Stimulated activated naive B cell treated with anti-CD40 and anti-IgM and Interleukin-4, amounts not matched to agents 10 μg/mL and 1 μg/mL and 100 μg/mL, for 72 hours (primary cell): ENCODE data around the gene BANK1.

Source experiments
- ATAC-seq, 2 donors: fragments of 150-1000 bp; cut with Tn5 transposase; replicated peaks; 2 replicates each; pipeline ENCODE4 v1.10.0; 2021; ENCODE audit warnings: moderate library complexity in 1 of 2
- DNase-seq: peaks from one replicate; pipeline ENCODE4 v3.0.0; 2021
- H3K27ac Mint-ChIP-seq: one replicate; pipeline ENCODE4 v1.8.0; 2022; ENCODE audit warnings: mild to moderate bottlenecking, mixed read lengths
- H3K27me3 Mint-ChIP-seq, 2 donors: one replicate each; pipeline ENCODE4 v1.8.0; 2022; ENCODE audit warnings: mixed read lengths in 2 of 2
- H3K36me3 Mint-ChIP-seq, 2 donors: one replicate each; pipeline ENCODE4 v1.8.0; 2022; ENCODE audit warnings: mixed read lengths in 2 of 2, mild to moderate bottlenecking in 1 of 2
- H3K4me1 Mint-ChIP-seq, 2 donors: one replicate each; pipeline ENCODE4 v1.8.0; 2022; ENCODE audit warnings: mixed read lengths in 2 of 2, mild to moderate bottlenecking in 1 of 2
- H3K4me3 Mint-ChIP-seq, 2 donors: one replicate each; pipeline ENCODE4 v1.8.0; 2022; ENCODE audit warnings: mild to moderate bottlenecking in 2 of 2, mixed read lengths in 2 of 2, moderate library complexity in 1 of 2
- H3K9me3 Mint-ChIP-seq, 2 donors: one replicate each; pipeline ENCODE4 v1.8.0; 2022; ENCODE audit warnings: mixed read lengths in 2 of 2, mild to moderate bottlenecking in 1 of 2

The BANK1 gene

DNA sequence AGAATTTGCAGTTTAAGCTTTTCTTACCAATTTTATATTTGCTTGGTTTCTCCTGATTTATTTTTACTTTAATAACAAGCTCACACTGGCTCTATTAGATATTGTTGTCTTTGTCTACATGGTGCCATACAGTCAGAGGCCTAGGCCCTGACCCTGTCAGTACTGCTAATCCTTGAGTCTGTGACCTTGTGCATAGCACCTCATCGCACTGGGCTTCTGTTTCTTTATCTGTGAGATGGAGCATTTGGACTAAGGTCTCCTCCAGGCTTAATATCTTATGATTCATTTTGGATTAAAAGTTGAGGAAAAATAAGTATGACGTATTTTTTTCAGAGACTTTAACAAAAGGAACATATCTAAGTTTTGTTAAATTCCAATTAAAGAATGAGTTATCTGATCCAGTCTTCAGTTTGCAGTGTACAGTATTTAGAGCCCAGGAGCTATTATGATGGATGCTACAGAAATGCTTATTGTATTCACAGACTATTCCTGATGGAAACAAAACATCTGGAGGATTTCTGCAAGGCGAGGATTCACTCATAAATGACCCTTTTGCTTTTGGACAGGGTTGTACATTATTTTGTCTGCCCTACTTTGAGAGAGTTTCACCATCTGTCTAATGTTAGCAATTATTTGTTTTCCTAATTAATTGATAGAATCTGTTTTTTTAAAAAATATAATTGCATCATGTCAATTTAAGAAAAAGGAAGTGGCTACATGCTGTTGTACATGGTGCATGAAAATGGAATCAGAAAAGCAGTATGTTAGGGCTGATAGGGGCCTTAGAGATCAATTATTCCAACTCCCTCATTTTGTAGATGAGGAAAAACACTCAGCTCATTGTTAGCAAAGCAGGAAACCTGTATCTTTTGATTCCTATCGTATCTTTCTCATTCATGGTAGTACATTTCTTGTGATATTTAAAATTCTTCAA, 203.6 kb downstream of the BANK1 start:
- ATAC-seq (peak; percentile 34 to 43), DNase-seq (no peak)
- Mint-ChIP-seq H3K4me3 (no peak overlapping the region), H3K9me3 (peaks cover 9 to 10% of the 10 kb centered on the region in 2 donors), H3K27me3 (no peaks in the 10 kb centered on the region), H3K4me1 (peaks cover 63 to 94% of the 10 kb centered on the region in 2 donors), H3K36me3 (peaks cover 19 to 36% of the 10 kb centered on the region in 2 donors), H3K27ac (peak overlapping the region; percentile 43)

DNA sequence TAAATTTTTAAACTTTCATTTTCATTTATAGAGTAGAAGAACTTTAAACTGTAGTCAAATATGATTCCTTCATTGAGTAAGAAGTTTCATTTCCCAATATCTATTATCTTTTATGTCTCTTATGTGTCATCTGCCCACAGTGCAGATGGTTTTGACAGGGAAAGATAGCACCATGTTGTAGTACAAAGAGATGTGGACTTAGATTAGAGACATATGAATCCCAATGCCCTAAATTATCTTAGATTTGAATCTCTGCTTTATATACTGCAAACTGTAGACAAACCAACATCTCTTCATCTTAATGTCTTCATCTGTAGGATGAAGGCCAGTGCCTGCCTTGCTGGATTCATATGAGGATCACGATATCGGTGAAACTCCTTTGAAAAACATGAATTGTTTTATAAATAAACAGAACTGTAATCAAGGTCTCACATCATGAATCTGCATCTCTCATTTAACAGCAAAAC, 217.5 kb downstream of the BANK1 start:
- Mint-ChIP-seq H3K27ac (peak overlapping the region; percentile 44), H3K36me3 (peaks cover 12 to 15% of the 10 kb centered on the region in 2 donors), H3K9me3 (peaks cover 1 to 6% of the 10 kb centered on the region in 2 donors), H3K4me3 (no peak overlapping the region), H3K4me1 (peaks cover 15 to 24% of the 10 kb centered on the region in 2 donors), H3K27me3 (no peaks in the 10 kb centered on the region)
- ATAC-seq (peak; percentile 100), DNase-seq (no peak)

DNA sequence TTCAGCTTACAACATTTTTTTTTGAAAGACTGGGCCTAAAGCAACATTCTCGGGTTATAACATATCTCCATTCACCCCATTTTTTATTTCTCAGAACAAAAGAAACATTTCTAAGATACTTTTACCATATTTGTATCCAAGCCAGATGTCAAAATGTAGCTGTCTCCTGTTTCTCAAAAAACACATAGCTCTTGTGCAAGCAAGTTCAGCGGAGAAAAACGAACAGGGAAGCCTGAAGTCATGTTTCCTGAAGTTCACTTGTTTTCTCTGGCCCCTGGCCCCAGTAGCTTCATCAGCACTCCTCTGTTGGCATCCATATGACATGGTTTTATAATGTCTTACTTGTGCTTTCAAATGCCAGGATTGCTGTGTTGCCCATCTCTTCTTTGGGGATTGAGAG, 218.2 kb downstream of the BANK1 start:
- peaks cover 1 to 6% of the 10 kb centered on the region in 2 donors for H3K9me3 Mint-ChIP-seq
- peak overlapping the region; percentile 79 for H3K27ac Mint-ChIP-seq
- DNase-seq, result no peak
- peaks cover 8 to 9% of the 10 kb centered on the region in 2 donors for H3K36me3 Mint-ChIP-seq
- no peak overlapping the region for H3K4me3 Mint-ChIP-seq
- peaks cover 9 to 17% of the 10 kb centered on the region in 2 donors for H3K4me1 Mint-ChIP-seq
- H3K27me3 Mint-ChIP-seq, result no peaks in the 10 kb centered on the region
- no peak for ATAC-seq

DNA sequence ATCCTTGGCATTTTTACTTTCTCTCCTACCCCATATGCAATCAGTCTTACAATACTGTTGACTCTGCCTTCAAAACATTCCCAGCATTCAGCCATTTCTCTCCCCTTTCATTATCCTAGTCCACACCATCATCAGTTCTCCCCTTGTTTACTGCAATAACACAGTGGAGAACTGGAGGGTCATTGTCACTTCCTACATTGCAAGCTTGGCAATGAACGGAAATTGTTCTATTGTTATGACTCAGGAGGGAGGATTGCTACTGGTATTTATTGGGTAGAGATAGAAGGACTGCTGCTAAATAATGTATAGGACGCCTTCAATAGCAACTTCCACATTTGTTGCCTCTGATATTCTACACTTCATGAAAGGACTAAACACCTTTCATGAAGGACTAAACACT, 231.8 kb downstream of the BANK1 start:
- Mint-ChIP-seq H3K4me3 (no peak overlapping the region), H3K27me3 (no peaks in the 10 kb centered on the region), H3K36me3 (peaks cover 17 to 23% of the 10 kb centered on the region in 2 donors), H3K27ac (peak overlapping the region; percentile 10), H3K9me3 (peaks cover 0 to 2% of the 10 kb centered on the region in 2 donors), H3K4me1 (peaks cover 0 to 7% of the 10 kb centered on the region in 2 donors)
- no peak for ATAC-seq
- DNase-seq, result no peak

DNA sequence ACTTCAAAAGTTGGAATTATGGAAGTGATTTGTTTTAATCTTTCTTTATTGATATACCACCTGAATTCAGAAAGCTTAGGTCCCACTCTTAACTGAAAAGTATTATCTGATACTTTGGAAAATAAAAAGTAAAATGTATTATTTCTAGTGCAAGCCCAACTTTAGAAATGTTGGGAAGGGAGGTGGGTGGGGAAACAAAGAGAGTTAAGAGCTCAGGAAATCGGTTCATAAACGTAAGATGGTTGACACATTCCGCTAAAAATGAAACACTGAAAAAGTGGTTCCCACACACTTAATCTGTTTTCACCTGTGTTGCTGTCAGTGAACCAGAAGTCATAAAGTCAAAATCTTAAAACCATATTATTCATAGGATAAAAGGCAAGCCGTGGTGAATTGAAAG, 237.4 kb downstream of the BANK1 start:
- no peak for ATAC-seq
- H3K27ac Mint-ChIP-seq, result no peak overlapping the region
- no peaks in the 10 kb centered on the region for H3K9me3 Mint-ChIP-seq

DNA sequence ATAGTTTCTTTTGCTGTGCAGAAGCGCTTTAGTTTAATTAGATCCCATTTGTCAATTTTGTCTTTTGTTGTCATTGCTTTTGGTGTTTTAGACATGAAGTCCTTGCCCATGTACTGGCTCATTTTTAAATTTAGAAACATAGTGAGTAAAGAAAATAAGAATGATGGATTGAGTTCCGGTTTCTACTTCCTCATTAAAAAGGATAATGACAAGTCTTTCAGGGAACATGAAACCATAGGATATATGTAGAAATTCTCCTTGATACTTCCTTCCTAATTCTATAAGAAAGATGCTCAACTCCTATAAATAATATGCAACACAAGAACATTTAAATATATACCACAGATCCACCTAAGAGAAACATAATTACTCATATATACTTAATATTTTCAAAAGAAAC, 240.9 kb downstream of the BANK1 start:
- no peaks in the 10 kb centered on the region for H3K27me3 Mint-ChIP-seq
- H3K9me3 Mint-ChIP-seq, result peaks cover 0 to 4% of the 10 kb centered on the region in 2 donors
- peaks cover 27 to 47% of the 10 kb centered on the region in 2 donors for H3K36me3 Mint-ChIP-seq
- no peak for DNase-seq
- H3K4me1 Mint-ChIP-seq, result peaks cover 10 to 23% of the 10 kb centered on the region in 2 donors
- ATAC-seq, result no peak
- H3K27ac Mint-ChIP-seq, result no peak overlapping the region
- H3K4me3 Mint-ChIP-seq, result no peak overlapping the region

More for the DNA sequence above, 237.4 kb downstream of the BANK1 start:
- peaks cover 23 to 38% of the 10 kb centered on the region in 2 donors for H3K36me3 Mint-ChIP-seq
- peaks cover 0 to 7% of the 10 kb centered on the region in 2 donors for H3K4me1 Mint-ChIP-seq
- no peaks in the 10 kb centered on the region for H3K27me3 Mint-ChIP-seq
- no peak for DNase-seq
- no peak overlapping the region for H3K4me3 Mint-ChIP-seq

DNA sequence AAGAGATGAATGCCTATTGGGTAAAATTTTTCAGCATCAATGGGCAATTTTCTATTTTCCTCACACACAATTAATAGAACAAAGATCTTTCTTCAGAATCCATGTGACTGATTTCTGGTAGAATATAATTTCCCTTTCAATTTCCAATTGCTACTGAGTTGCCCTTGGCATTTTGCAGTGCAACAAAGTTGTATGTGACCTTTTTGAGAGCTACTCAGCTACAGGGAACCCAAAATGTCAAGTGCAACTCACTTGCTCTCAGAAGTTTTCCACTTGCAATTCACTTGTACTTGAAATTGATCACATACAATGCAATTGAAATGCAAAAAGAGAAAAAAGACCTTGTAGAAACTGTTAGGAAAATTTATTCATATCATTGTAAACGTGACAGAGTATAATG, 245.5 kb downstream of the BANK1 start:
- peaks cover 0 to 4% of the 10 kb centered on the region in 2 donors for H3K9me3 Mint-ChIP-seq
- H3K4me3 Mint-ChIP-seq, result peak overlapping the region; percentile 17 to 44
- peaks cover 23 to 52% of the 10 kb centered on the region in 2 donors for H3K4me1 Mint-ChIP-seq
- peak; percentile 79 to 85 for ATAC-seq
- H3K27me3 Mint-ChIP-seq, result no peaks in the 10 kb centered on the region
- no peak for DNase-seq
- peak overlapping the region; percentile 91 for H3K27ac Mint-ChIP-seq
- peaks cover 26 to 47% of the 10 kb centered on the region in 2 donors for H3K36me3 Mint-ChIP-seq

DNA sequence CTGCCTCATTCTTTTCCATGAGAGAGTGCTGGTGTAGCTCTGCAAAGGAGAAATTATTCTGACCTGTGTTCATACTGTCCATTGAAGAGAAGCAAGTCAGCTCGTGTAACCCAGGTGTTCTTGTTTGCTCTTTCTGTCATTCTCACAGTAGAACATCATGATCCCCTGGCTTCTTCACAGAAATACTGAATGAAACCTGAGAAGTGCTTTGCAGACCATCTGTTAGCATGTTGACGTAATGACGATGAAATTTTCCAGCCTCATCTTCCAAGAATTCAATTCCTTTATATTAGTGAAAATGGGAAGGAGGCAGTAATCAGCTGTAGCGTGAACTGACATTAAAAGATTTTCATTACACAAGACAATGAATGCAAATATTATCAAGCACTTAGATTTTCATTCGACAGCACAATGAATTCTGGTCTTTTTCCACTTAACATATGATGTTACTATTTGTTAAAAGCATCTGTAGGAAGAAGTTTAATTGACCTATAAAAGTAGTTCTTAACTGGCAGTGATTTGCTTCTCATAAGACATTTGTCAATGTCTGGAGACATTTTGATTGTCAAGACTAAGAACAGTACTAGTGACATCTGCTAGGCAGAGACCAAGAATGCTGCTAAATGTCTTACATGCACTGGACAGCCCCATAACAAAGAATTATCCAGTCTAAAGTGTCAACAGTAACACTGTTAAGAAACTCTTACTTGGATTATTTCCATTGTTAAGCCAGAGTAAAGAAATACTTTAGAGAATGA, 246.3 kb downstream of the BANK1 start:
- Mint-ChIP-seq H3K27me3 (no peaks in the 10 kb centered on the region), H3K36me3 (peaks cover 23 to 46% of the 10 kb centered on the region in 2 donors), H3K27ac (peak overlapping the region; percentile 91), H3K9me3 (peaks cover 0 to 4% of the 10 kb centered on the region in 2 donors), H3K4me1 (peaks cover 27 to 54% of the 10 kb centered on the region in 2 donors), H3K4me3 (no peak overlapping the region)
- DNase-seq (no peak), ATAC-seq (peak; percentile 22 to 37)

DNA sequence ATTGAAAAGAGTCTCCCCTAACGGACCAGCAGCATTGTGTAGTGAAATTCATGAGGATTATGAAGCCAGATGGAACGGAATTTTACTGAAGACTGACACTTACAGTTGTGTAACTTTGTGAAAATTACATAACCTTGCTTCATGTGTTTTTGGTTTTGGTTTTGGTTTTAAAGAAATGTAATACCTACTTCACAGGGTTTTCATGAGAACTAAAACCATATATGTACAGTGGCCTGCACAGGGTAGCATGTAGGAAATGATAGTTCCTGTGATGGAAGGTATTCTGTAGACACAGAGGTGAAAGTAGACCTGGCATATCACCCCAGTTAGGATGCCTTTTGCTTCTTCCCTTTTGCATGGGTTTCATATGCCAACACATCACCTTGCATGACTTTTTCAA, 247.0 kb downstream of the BANK1 start:
- Mint-ChIP-seq H3K4me1 (peaks cover 27 to 54% of the 10 kb centered on the region in 2 donors), H3K27ac (peak overlapping the region; percentile 73), H3K27me3 (no peaks in the 10 kb centered on the region), H3K36me3 (peaks cover 19 to 41% of the 10 kb centered on the region in 2 donors), H3K4me3 (peak overlapping the region in 1 of 2 donors; percentile 6), H3K9me3 (peaks cover 0 to 4% of the 10 kb centered on the region in 2 donors)
- ATAC-seq (peak; percentile 49 to 67), DNase-seq (no peak)

DNA sequence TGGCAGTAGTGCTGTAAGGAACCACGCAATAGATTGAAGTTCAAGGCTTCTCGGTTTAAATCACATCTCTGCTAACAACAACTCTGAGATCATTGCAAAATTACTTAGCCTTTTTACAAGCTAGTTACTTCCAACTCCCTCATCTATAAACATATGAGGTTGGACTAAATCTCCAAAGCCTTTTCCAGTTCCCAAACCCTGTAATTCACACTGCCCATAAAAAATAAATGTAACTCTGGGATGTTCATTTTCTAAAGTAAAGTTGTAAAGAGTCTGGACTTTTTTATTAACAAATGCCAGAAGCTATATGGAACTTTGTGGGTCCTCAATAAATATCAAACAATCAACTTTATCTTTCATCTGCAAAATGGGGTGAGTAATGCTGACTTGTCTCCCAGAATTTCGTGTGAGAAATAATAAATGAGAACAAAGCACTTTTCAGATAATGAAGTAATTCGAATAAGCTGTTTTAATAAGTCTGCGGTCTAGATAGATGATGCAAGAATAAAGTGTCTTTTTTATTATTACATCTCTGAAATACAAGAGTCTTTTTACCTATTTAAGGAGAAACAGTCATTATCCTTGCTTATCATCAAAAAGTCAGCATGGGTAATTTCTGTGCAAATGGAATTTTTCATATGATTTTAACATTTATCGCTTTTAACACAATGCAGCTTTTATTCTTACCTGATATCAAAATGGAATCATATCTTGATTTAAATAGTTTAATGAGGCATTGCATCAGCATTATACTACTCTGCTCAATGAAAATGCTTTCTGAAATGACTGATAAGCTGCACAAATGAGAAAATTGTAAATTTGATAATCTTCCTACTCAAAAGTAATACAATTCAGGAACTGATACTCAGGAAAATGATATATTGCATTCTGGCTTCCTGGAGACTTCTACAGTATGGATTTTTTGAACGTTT, 252.6 kb downstream of the BANK1 start:
- ATAC-seq, result no peak
- no peak overlapping the region for H3K4me3 Mint-ChIP-seq
- peaks cover 12 to 40% of the 10 kb centered on the region in 2 donors for H3K36me3 Mint-ChIP-seq
- peaks cover 12 to 20% of the 10 kb centered on the region in 2 donors for H3K4me1 Mint-ChIP-seq
- DNase-seq, result no peak
- peak overlapping the region; percentile 51 for H3K27ac Mint-ChIP-seq
- H3K9me3 Mint-ChIP-seq, result no peaks in the 10 kb centered on the region
- H3K27me3 Mint-ChIP-seq, result no peaks in the 10 kb centered on the region

DNA sequence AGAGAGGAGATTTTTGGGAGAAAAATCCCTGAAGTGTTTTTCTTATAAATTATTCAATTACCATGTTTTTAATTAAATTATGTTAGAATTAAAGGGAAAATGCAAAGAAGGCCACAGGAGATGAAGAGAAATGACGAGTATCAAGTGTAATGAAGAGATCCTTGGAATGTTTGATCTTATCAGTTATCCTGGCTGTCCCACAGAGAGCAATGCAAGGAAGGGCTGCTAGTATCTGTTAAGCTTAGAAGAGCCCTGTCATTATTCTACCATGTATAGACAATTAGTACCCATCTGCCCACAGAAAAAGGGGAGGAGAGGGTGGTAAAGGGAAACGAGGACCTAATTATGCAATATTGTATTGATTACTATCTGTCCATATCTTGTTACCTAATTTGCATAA, 257.1 kb downstream of the BANK1 start:
- peaks cover 27 to 44% of the 10 kb centered on the region in 2 donors for H3K36me3 Mint-ChIP-seq
- H3K27me3 Mint-ChIP-seq, result no peaks in the 10 kb centered on the region
- no peak overlapping the region for H3K4me3 Mint-ChIP-seq
- ATAC-seq (no peak), DNase-seq (no peak)
- no peak overlapping the region for H3K27ac Mint-ChIP-seq
- peaks cover 7 to 29% of the 10 kb centered on the region in 2 donors for H3K4me1 Mint-ChIP-seq
- no peaks in the 10 kb centered on the region for H3K9me3 Mint-ChIP-seq

DNA sequence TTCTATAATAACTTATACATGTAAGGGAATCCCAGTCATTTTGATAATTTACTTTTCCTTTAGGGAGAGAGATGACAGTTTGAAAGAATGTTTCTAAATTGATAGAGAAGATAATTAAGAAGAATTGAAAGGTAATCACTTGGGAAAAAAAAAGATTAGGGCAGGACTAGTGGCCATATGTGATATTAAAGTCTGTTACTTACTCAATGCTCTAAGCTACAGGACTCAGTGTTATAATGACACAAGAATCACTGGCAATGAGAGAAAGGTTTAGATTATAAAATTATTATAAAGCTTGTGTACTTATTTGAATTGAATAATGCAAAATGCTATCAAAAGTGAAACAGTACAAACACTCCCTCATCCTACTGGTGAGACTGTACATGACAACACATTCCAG, 265.3 kb downstream of the BANK1 start:
- Mint-ChIP-seq H3K27ac (no peak overlapping the region), H3K36me3 (peaks cover 17 to 24% of the 10 kb centered on the region in 2 donors), H3K4me1 (peaks cover 17 to 47% of the 10 kb centered on the region in 2 donors), H3K4me3 (no peak overlapping the region), H3K27me3 (no peaks in the 10 kb centered on the region), H3K9me3 (no peaks in the 10 kb centered on the region)
- ATAC-seq, result no peak
- no peak for DNase-seq

DNA sequence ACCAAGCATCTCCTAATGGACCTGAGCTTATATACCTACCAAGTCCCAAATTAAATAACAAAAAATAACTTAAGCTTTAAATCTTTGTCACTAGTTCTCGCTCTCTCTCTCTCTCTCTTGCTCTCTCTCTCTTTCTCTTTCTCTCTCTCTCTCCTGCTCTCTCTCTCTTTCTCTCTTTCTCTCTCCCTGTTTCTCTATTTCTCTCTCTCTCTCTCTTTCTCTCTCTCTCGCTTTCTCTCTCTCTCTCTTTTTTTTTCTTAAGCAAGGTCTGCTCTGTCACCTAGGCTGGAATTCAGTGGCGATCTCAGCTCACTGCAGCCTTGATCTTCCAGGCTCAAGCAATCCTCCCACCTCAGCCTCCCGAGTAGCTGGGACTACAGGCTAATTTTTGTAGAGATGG, 266.6 kb downstream of the BANK1 start:
- Mint-ChIP-seq H3K27ac (peak overlapping the region; percentile 14), H3K4me3 (no peak overlapping the region), H3K27me3 (no peaks in the 10 kb centered on the region), H3K36me3 (peaks cover 15 to 25% of the 10 kb centered on the region in 2 donors), H3K9me3 (no peaks in the 10 kb centered on the region), H3K4me1 (peaks cover 16 to 34% of the 10 kb centered on the region in 2 donors)
- DNase-seq, result no peak
- ATAC-seq, result no peak
